HG03066 (cell line): ENCODE measurements around the gene OTUB2.

Experiments
- ATAC-seq: cut with Tn5 transposase; IDR thresholded peaks from one replicate; pipeline ENCODE4 v1.9.1; 2021; ENCODE audit warnings: low read depth; ENCODE audit not compliant: unreplicated experiment

The OTUB2 gene

DNA sequence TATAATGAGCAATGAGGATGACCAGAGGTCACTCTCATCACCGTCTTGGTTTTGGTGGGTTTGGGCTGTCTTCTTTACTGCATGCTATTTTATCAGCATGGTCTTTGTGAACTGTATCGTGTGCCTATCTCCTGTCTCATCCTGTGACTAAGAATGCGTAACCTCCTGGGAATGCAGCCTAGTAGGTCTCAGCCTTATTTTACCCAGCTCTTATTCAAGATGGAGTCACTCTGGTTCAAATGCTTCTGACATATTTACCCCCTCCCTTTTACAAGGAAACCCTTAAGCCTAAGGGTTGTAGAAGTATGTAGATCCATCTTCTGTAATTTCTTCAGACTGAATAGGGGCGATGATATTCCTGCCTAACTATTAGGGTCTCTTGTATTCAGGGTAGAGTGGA, 63.3 kb downstream of the OTUB2 start:
- ATAC-seq: no peak

GRCh38 chr14:94093418-94093817, 67.3 kb downstream of the OTUB2 start:
- no peak for ATAC-seq

DNA sequence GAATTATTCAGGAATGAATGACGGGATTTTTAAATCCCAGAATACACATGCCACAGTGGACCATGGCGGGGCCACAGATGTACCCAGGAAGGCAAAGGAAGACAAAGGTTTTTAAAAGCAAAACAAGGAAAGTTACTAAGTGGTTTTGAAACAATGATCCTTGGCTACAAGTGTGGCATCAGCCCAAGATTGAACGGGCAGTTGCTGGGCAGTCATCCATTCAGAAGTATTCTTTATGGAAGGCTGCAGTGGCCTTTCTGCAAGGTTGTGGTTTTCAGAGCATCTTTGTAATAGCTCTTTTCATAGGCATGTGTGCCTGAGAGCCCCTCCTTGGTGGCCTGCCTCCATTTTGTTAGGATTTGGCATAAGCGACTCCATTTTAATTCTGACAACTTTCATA, 71.0 kb downstream of the OTUB2 start:
- ATAC-seq: no peak
